Heart left ventricle (tissue), 13 donors: ENCODE measurements around the gene SLC6A9.

Experiments used
- CTCF ChIP-seq, 12 donors: fragments of 200-600 bp; sonication (generic) in 4 of 12; IDR thresholded peaks; one replicate each; pipeline versions ENCODE4 v1.5.0 to v1.8.0; 2018 to 2022; ENCODE audit warnings: antibody characterized with exemption in 12 of 12, mild to moderate bottlenecking in 5 of 12
- POLR2A ChIP-seq, 2 donors: fragments of 450-650 bp; IDR thresholded peaks; one replicate each; pipeline ENCODE4 v1.6.1; 2017; ENCODE audit warnings: antibody characterized with exemption in 2 of 2, mild to moderate bottlenecking in 2 of 2, moderate library complexity in 2 of 2
- donor health status: ischemic (EF 13 %, LVEDD 7.1; RV severe dilation, severe dysfunction).
- donor health status: DM: no; HTN: yes; CAD: no.
- donor health status: DM: no; HTN: no; CAD: no.
- donor health status: ischemic (EF 25% LVEDD 6.9; RV normal size, moderate dysfunction).
- donor health status: ischemic (EF 25% LVEDD 5.7; RV mildly dilated, moderate dysfunction).
- donor health status: ischemic (EF 35%, LVEDD 5.7; RV mildly dilated, moderate dysfunction).
- donor health status: nonischemic (EF 11% LVEDD 7.7; RV severe dilation, severe dysfunction).
- donor health status: DM: yes; HTN: yes; CAD: no.
- donor health status: PGD.
- donor health status: ischemic (EF 29% LVEDD 5.4; RV normal size, mild dysfunction).
- donor health status: nonischemic (EF 23%, LVEDD 6.1; RV moderate dilation, normal function).

- no peak for TF ChIP-seq POLR2A (IDR thresholded peaks at IDR 0.05)
- no peak for TF ChIP-seq CTCF (IDR thresholded peaks at IDR 0.05)
Measured at GRCh38 chr1:44008259-44008658, 23.0 kb downstream of the SLC6A9 start.
